Measurements from ENCODE around the gene BAK1.
A peak's percentile ranks its signal among the peaks of the same experiment; 100 is the strongest.

BAK1 gene

DNA sequence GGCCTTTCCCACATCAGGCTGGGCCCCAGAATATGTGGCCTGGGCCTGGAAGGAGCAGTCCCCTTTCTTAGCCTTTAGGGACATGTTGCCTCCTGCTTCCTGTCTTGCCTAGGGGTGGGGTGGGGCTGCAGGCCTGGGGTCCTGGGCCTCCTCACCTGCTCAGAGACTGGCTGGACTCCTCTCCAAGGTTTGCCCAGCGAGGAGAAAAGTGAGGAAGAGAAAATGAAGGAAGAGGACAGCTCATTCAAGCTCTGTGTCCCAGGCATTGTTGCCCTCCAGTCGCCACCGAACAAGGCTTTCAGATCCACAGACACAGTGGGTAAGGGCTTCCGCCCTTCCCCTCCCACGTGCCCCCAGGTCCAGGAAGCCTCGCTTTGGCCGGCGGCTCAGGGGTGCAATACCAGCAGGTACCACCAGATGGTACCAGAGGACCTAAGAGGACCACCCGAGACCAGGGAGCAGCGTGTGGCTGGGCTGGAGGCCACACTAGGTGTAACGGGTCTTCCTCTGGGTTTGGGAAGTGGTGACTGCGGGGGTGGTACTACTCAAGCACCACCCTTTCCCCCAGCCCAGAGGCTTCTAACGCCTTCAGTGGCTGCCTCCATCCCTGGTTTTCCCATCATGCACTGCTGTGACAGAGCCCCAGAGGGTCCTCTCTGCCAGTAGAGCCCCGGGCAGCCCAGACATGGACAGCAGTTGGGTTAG lies 5.5 kb upstream of the BAK1 start:
- Histone ChIP-seq H3K27ac (replicated peaks; ENCODE audit: low read length) (no peak overlapping the region), H2BK15ac (ENCODE audit: low read length) (no peak overlapping the region), H4K8ac (ENCODE audit: low read depth, low read length) (no peak overlapping the region), H3K9me3 (replicated peaks in 1 of 2; ENCODE audit: control insufficient read depth in 2 of 2, insufficient read depth in 1 of 2, low read depth in 1 of 2, low read length in 2 of 2) (no peaks in the 10 kb centered on the region), H3K18ac (ENCODE audit: low read length) (no peak overlapping the region), H3K4me2 (ENCODE audit: insufficient read depth, low read length, poor library complexity, severe bottlenecking) (peak overlapping the region; percentile 26), H2BK120ac (ENCODE audit: low read depth, low read length) (no peak overlapping the region), H3K36me3 (replicated peaks in 1 of 2; ENCODE audit: control insufficient read depth in 2 of 2, insufficient read depth in 2 of 2, low read length in 2 of 2) (no peaks in the 10 kb centered on the region), H3K79me1 (ENCODE audit: low read depth, low read length) (no peaks in the 10 kb centered on the region), H4K91ac (ENCODE audit: low read depth, low read length, poor library complexity) (no peak overlapping the region), H3K23ac (ENCODE audit: low read depth, low read length, poor library complexity) (no peak overlapping the region), H2AFZ (ENCODE audit: low read length) (peak overlapping the region; percentile 88), H2AK5ac (ENCODE audit: low read depth, low read length) (peak overlapping the region; percentile 36), H3K9ac (ENCODE audit: low read depth, low read length, poor library complexity) (no peak overlapping the region), H3K4me3 (ENCODE audit: low read length in 2 of 2) (peak overlapping the region in 1 of 2 donors; percentile 22), H3K27me3 (ENCODE audit: control insufficient read depth in 3 of 3, insufficient read depth in 3 of 3, low read depth in 1 of 3, low read length in 3 of 3) (peaks cover 1 to 8% (median 2%) of the 10 kb centered on the region in 3 experiments), H3K4me1 (ENCODE audit: control insufficient read depth in 2 of 2, insufficient read depth in 1 of 2, low read depth in 1 of 2, low read length in 2 of 2) (peaks cover 2 to 7% of the 10 kb centered on the region in 2 donors), H2BK12ac (ENCODE audit: low read length) (no peak overlapping the region), H3K14ac (ENCODE audit: low read length) (no peak overlapping the region), H2BK5ac (ENCODE audit: low read length) (no peak overlapping the region), H3K4ac (ENCODE audit: low read length) (no peak overlapping the region)
- peak; percentile 78 for DNase-seq (ENCODE audit: low spot score)
- WGBS, 2 donors (ENCODE audit: extremely low coverage in 2 of 2, insufficient read length in 2 of 2, insufficient replicate concordance in 1 of 2): no CpG with 5 or more reads among the region's 14 CpGs

- peak overlapping the region; percentile 88 for H2AFZ ChIP-seq (ENCODE audit: low read length)
- no peaks in the 10 kb centered on the region for H3K9me3 ChIP-seq (replicated peaks in 1 of 2; ENCODE audit: control insufficient read depth in 2 of 2, insufficient read depth in 1 of 2, low read depth in 1 of 2, low read length in 2 of 2)
- H3K27ac ChIP-seq (replicated peaks; ENCODE audit: low read length): no peak overlapping the region
- peak overlapping the region; percentile 49 for H3K18ac ChIP-seq (ENCODE audit: low read length)
- H2BK120ac ChIP-seq (ENCODE audit: low read depth, low read length): no peak overlapping the region
- no peak overlapping the region for H3K4me3 ChIP-seq (ENCODE audit: low read length in 2 of 2)
- H3K9ac ChIP-seq (ENCODE audit: low read depth, low read length, poor library complexity): no peak overlapping the region
- H2BK5ac ChIP-seq (ENCODE audit: low read length): no peak overlapping the region
- no peak overlapping the region for H2BK15ac ChIP-seq (ENCODE audit: low read length)
- H4K8ac ChIP-seq (ENCODE audit: low read depth, low read length): no peak overlapping the region
- no peaks in the 10 kb centered on the region for H3K36me3 ChIP-seq (replicated peaks in 1 of 2; ENCODE audit: control insufficient read depth in 2 of 2, insufficient read depth in 2 of 2, low read length in 2 of 2)
- H2BK12ac ChIP-seq (ENCODE audit: low read length): no peak overlapping the region
- no peak overlapping the region for H3K14ac ChIP-seq (ENCODE audit: low read length)
- no peaks in the 10 kb centered on the region for H3K79me1 ChIP-seq (ENCODE audit: low read depth, low read length)
- peaks cover 3% of the 10 kb centered on the region in 2 donors for H3K4me1 ChIP-seq (ENCODE audit: control insufficient read depth in 2 of 2, insufficient read depth in 1 of 2, low read depth in 1 of 2, low read length in 2 of 2)
- H3K23ac ChIP-seq (ENCODE audit: low read depth, low read length, poor library complexity): peak overlapping the region; percentile 61
- H3K27me3 ChIP-seq (ENCODE audit: control insufficient read depth in 3 of 3, insufficient read depth in 3 of 3, low read depth in 1 of 3, low read length in 3 of 3): peaks cover 1 to 8% (median 2%) of the 10 kb centered on the region in 3 experiments
- peak overlapping the region; percentile 91 for H2AK5ac ChIP-seq (ENCODE audit: low read depth, low read length)
- DNase-seq (ENCODE audit: low spot score): no peak
- no peak overlapping the region for H3K4me2 ChIP-seq (ENCODE audit: insufficient read depth, low read length, poor library complexity, severe bottlenecking)
- no peak overlapping the region for H4K91ac ChIP-seq (ENCODE audit: low read depth, low read length, poor library complexity)
- H3K4ac ChIP-seq (ENCODE audit: low read length): peak overlapping the region; percentile 67
- no CpG with 5 or more reads among the region's 11 CpGs for WGBS, 2 donors (ENCODE audit: extremely low coverage in 2 of 2, insufficient read length in 2 of 2, insufficient replicate concordance in 1 of 2)
These were observed 4.8 kb upstream of the BAK1 start for GRCh38 chr6:33584700-33585402.

GRCh38 chr6:33583591-33584155 lies 3.6 kb upstream of the BAK1 start:
- no peak for DNase-seq (ENCODE audit: low spot score)
- H3K9ac ChIP-seq (ENCODE audit: low read depth, low read length, poor library complexity): no peak overlapping the region
- no peak overlapping the region for H3K4me2 ChIP-seq (ENCODE audit: insufficient read depth, low read length, poor library complexity, severe bottlenecking)
- H3K27ac ChIP-seq (replicated peaks; ENCODE audit: low read length): no peak overlapping the region
- H2BK120ac ChIP-seq (ENCODE audit: low read depth, low read length): no peak overlapping the region
- no peak overlapping the region for H2AK5ac ChIP-seq (ENCODE audit: low read depth, low read length)
- no peak overlapping the region for H4K8ac ChIP-seq (ENCODE audit: low read depth, low read length)
- H3K36me3 ChIP-seq (replicated peaks in 1 of 2; ENCODE audit: control insufficient read depth in 2 of 2, insufficient read depth in 2 of 2, low read length in 2 of 2): no peaks in the 10 kb centered on the region
- peaks cover 1 to 8% (median 2%) of the 10 kb centered on the region in 3 experiments for H3K27me3 ChIP-seq (ENCODE audit: control insufficient read depth in 3 of 3, insufficient read depth in 3 of 3, low read depth in 1 of 3, low read length in 3 of 3)
- WGBS, 2 donors (ENCODE audit: extremely low coverage in 2 of 2, insufficient read length in 2 of 2, insufficient replicate concordance in 1 of 2): no CpG with 5 or more reads among the region's 8 CpGs
- peak overlapping the region; percentile 27 for H2BK15ac ChIP-seq (ENCODE audit: low read length)
- H4K91ac ChIP-seq (ENCODE audit: low read depth, low read length, poor library complexity): no peak overlapping the region
- H3K4ac ChIP-seq (ENCODE audit: low read length): no peak overlapping the region
- peaks cover 2 to 7% of the 10 kb centered on the region in 2 donors for H3K4me1 ChIP-seq (ENCODE audit: control insufficient read depth in 2 of 2, insufficient read depth in 1 of 2, low read depth in 1 of 2, low read length in 2 of 2)
- no peak overlapping the region for H3K23ac ChIP-seq (ENCODE audit: low read depth, low read length, poor library complexity)
- H2BK12ac ChIP-seq (ENCODE audit: low read length): no peak overlapping the region
- no peak overlapping the region for H3K4me3 ChIP-seq (ENCODE audit: low read length in 2 of 2)
- H3K18ac ChIP-seq (ENCODE audit: low read length): no peak overlapping the region
- H3K14ac ChIP-seq (ENCODE audit: low read length): no peak overlapping the region
- peak overlapping the region; percentile 22 for H2AFZ ChIP-seq (ENCODE audit: low read length)
- peaks cover 8% of the 10 kb centered on the region for H3K79me1 ChIP-seq (ENCODE audit: low read depth, low read length)
- H2BK5ac ChIP-seq (ENCODE audit: low read length): no peak overlapping the region
- no peaks in the 10 kb centered on the region for H3K9me3 ChIP-seq (replicated peaks in 1 of 2; ENCODE audit: control insufficient read depth in 2 of 2, insufficient read depth in 1 of 2, low read depth in 1 of 2, low read length in 2 of 2)

DNA sequence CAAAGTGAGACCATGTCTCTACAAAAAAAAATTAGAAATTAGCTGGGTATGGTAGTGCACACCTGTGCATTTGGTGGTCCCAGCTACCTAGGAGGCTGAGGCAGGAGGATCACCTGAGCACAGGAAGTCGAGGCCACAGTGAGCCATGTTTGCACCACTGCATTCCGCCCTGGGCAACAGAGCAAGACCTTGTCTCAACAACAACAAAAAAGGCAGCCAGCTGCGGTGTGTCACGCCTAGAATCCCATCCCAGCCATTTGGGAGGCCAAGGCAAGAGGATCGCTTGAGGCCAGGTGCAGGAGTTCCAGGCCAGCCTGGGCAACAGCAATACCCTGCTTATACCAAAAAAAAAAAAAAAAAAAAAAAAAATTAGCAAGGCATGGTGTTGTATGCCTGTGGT lies 1.1 kb upstream of the BAK1 start:
- Histone ChIP-seq H2AFZ (ENCODE audit: low read length) (no peak overlapping the region), H3K79me1 (ENCODE audit: low read depth, low read length) (peaks cover 17% of the 10 kb centered on the region), H3K9me3 (replicated peaks in 1 of 2; ENCODE audit: control insufficient read depth in 2 of 2, insufficient read depth in 1 of 2, low read depth in 1 of 2, low read length in 2 of 2) (no peaks in the 10 kb centered on the region), H3K36me3 (replicated peaks in 1 of 2; ENCODE audit: control insufficient read depth in 2 of 2, insufficient read depth in 2 of 2, low read length in 2 of 2) (peaks cover 3 to 21% of the 10 kb centered on the region in 2 donors), H3K4ac (ENCODE audit: low read length) (no peak overlapping the region), H3K14ac (ENCODE audit: low read length) (no peak overlapping the region), H2BK120ac (ENCODE audit: low read depth, low read length) (no peak overlapping the region), H2BK5ac (ENCODE audit: low read length) (no peak overlapping the region), H3K4me2 (ENCODE audit: insufficient read depth, low read length, poor library complexity, severe bottlenecking) (no peak overlapping the region), H3K9ac (ENCODE audit: low read depth, low read length, poor library complexity) (no peak overlapping the region), H2BK15ac (ENCODE audit: low read length) (no peak overlapping the region), H4K91ac (ENCODE audit: low read depth, low read length, poor library complexity) (no peak overlapping the region), H3K4me3 (ENCODE audit: low read length in 2 of 2) (no peak overlapping the region), H2BK12ac (ENCODE audit: low read length) (no peak overlapping the region), H3K4me1 (ENCODE audit: control insufficient read depth in 2 of 2, insufficient read depth in 1 of 2, low read depth in 1 of 2, low read length in 2 of 2) (peaks cover 2 to 7% of the 10 kb centered on the region in 2 donors), H3K27ac (replicated peaks; ENCODE audit: low read length) (no peak overlapping the region), H2AK5ac (ENCODE audit: low read depth, low read length) (no peak overlapping the region), H3K23ac (ENCODE audit: low read depth, low read length, poor library complexity) (no peak overlapping the region), H4K8ac (ENCODE audit: low read depth, low read length) (no peak overlapping the region), H3K18ac (ENCODE audit: low read length) (no peak overlapping the region), H3K27me3 (ENCODE audit: control insufficient read depth in 3 of 3, insufficient read depth in 3 of 3, low read depth in 1 of 3, low read length in 3 of 3) (peaks cover 1 to 8% (median 2%) of the 10 kb centered on the region in 3 experiments)
- no CpG with 5 or more reads among the region's 5 CpGs for WGBS, 2 donors (ENCODE audit: extremely low coverage in 2 of 2, insufficient read length in 2 of 2, insufficient replicate concordance in 1 of 2)
- DNase-seq (ENCODE audit: low spot score): no peak
